IMR-90 (cell line): Measurements from ENCODE around the gene THSD7B.

Experiments
- CEBPB ChIP-seq: IDR thresholded peaks from 2 replicates; pipeline ENCODE4 v1.6.1; 2012; ENCODE audit warnings: low read depth, low read length, improper control_type of control experiment
- CHD1 ChIP-seq: IDR thresholded peaks from 2 replicates; pipeline ENCODE4 v1.6.1; 2012; ENCODE audit warnings: low read depth, low read length, improper control_type of control experiment
- CTCF ChIP-seq: conservative IDR thresholded peaks from 2 replicates; pipeline ENCODE4 v1.5.1; 2012; ENCODE audit warnings: mild to moderate bottlenecking, low read depth, low read length, improper control_type of control experiment
- MAFK ChIP-seq: IDR thresholded peaks from 2 replicates; pipeline ENCODE4 v1.6.1; 2012; ENCODE audit warnings: low read depth, low read length, improper control_type of control experiment
- MAZ ChIP-seq: IDR thresholded peaks from 2 replicates; pipeline ENCODE4 v1.6.1; 2012; ENCODE audit warnings: low read depth, mild to moderate bottlenecking, low read length, improper control_type of control experiment, moderate library complexity, borderline replicate concordance
- POLR2A ChIP-seq: IDR thresholded peaks from 2 replicates; pipeline ENCODE4 v1.6.1; 2012; ENCODE audit warnings: mild to moderate bottlenecking, low read depth, low read length
- RAD21 ChIP-seq: IDR thresholded peaks from 2 replicates; pipeline ENCODE4 v1.6.1; 2012; ENCODE audit warnings: low read length, improper control_type of control experiment
- RFX5 ChIP-seq: IDR thresholded peaks from 2 replicates; pipeline ENCODE4 v1.8.0; 2012; ENCODE audit warnings: low read depth, mild to moderate bottlenecking, low read length, moderate library complexity
- SMC3 ChIP-seq: fragments of 150-350 bp; IDR thresholded peaks from 2 replicates; pipeline ENCODE4 v1.6.1; 2016; ENCODE audit warnings: low read depth, mild to moderate bottlenecking, antibody characterized with exemption, low read length, moderate library complexity
- TF ChIP-seq, protein P1 (sequence below): fragments of 150-350 bp; IDR thresholded peaks from 2 replicates; pipeline ENCODE4 v1.6.1; 2017; ENCODE audit warnings: mild to moderate bottlenecking, antibody characterized with exemption, low read length, low read depth

DNA sequence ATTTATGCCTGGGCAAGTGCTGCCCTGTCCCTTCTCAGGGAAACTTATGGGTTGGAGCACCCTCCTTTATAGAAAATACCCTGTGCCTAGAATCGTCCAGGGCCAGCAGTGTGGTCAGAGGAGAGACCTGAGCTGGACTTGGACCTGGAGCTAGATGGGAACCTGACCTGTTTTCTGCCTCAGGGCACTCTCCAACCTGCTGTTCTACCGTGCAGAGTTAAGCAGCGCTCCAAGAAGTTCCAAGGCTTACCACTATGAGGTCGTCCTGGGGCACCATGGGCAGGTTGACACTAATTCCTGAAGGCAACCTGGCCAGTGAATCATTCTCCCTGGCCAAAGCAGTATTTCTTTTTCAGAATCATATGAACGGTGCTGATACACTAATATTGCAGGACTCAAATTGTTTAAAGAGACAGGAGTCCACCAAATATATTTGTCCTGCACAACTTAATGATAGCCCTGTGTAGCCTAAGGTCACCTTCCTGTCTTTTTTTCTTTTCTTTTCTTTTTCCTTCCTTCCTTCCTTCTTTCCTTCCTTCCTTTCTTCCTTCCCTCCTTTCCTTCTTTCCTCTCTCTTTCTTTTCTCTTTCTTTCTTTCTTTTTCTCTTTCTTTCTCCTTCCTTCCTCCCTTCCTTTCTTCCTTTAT, 743.5 kb downstream of the THSD7B start:
- TF ChIP-seq CTCF (no peak), RAD21 (no peak), MAZ (no peak), POLR2A (no peak), CEBPB (no peak), RFX5 (no peak), CHD1 (no peak), SMC3 (no peak), MAFK (no peak)
- TF ChIP-seq, protein P1, sequence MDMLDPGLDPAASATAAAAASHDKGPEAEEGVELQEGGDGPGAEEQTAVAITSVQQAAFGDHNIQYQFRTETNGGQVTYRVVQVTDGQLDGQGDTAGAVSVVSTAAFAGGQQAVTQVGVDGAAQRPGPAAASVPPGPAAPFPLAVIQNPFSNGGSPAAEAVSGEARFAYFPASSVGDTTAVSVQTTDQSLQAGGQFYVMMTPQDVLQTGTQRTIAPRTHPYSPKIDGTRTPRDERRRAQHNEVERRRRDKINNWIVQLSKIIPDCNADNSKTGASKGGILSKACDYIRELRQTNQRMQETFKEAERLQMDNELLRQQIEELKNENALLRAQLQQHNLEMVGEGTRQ, result no peak
